ENCODE data around the gene SAP30BP. TPM values are rescaled to one million over a fixed set of nuclear protein-coding genes. Genes with fewer than 3 reads are reported as not detected.

The SAP30BP gene
- total and polyA plus RNA-seq, 2 of the 13 experiments (the other 11 are each of a cell fraction or from before 2014, with no cell fraction given), result 67.7 to 99.4 TPM

DNA sequence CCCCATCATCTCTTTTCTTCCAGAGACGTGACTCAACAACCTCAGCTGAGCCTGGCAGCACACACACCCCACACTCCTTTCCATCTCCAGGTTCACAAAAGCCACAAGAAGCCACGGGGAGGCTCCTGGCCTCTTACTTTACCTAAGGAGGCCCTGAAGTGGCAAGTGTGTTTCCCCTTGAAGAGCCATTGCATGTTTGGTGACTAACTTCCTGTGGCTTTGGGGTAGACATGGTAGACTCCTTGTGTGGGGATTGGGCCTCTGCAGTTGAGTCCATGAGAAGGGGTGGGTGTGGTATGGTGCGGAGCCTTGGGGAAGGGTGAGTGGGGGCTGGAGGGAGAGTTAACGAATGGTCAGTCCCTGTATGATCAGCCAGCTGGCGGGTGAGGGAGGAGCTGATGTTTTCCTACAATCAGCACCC, 24.2 kb downstream of the SAP30BP start (continued):
- TF ChIP-seq ZBTB4 (CRISPR knock-in tag; IDR thresholded peaks at IDR 0.05; ENCODE audit: borderline replicate concordance), result no peak
- TF ChIP-seq FOXK2 (IDR thresholded peaks at IDR 0.05), result no peak
- no peak for TF ChIP-seq ZNF260 (CRISPR knock-in tag; IDR thresholded peaks at IDR 0.05; ENCODE audit: borderline replicate concordance, low read depth)
- TF ChIP-seq ZNF362 (CRISPR knock-in tag; IDR thresholded peaks at IDR 0.05; ENCODE audit: borderline replicate concordance), result no peak
- TF ChIP-seq RBFOX2 (IDR thresholded peaks at IDR 0.05; ENCODE audit: low read depth, low read length), result no peak
- TF ChIP-seq KLF16 (CRISPR knock-in tag; IDR thresholded peaks at IDR 0.05), result no peak
- no peak for TF ChIP-seq ZNF292 (CRISPR knock-in tag; IDR thresholded peaks at IDR 0.05; ENCODE audit: borderline replicate concordance, low read depth)
- no peak for TF ChIP-seq KLF6 (CRISPR knock-in tag; IDR thresholded peaks at IDR 0.05)
- no peak for TF ChIP-seq SRF (IDR thresholded peaks at IDR 0.05; ENCODE audit: low read depth, low read length)
- no peak for TF ChIP-seq CREB3 (CRISPR knock-in tag; IDR thresholded peaks at IDR 0.05)
- TF ChIP-seq NFE2L2 (IDR thresholded peaks at IDR 0.05; ENCODE audit: low read length), result no peak
- TF ChIP-seq MAF1 (CRISPR knock-in tag; IDR thresholded peaks at IDR 0.05; ENCODE audit: borderline replicate concordance), result no peak
- TF ChIP-seq, protein P1, sequence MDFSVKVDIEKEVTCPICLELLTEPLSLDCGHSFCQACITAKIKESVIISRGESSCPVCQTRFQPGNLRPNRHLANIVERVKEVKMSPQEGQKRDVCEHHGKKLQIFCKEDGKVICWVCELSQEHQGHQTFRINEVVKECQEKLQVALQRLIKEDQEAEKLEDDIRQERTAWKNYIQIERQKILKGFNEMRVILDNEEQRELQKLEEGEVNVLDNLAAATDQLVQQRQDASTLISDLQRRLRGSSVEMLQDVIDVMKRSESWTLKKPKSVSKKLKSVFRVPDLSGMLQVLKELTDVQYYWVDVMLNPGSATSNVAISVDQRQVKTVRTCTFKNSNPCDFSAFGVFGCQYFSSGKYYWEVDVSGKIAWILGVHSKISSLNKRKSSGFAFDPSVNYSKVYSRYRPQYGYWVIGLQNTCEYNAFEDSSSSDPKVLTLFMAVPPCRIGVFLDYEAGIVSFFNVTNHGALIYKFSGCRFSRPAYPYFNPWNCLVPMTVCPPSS (IDR thresholded peaks at IDR 0.05), result no peak
